ENCODE measurements around the gene ACO1. TPM values are rescaled to one million over a fixed set of nuclear protein-coding genes. Genes with fewer than 3 reads are reported as not detected.

ACO1 gene
- total and polyA plus RNA-seq, 7 donors, result 15.6 to 39.4 (median 27.2) TPM

- Histone ChIP-seq H3K9me3 (no peaks in the 10 kb centered on the region), H3K4me3 (no peak overlapping the region), H3K27ac (no peak overlapping the region), H3K4me1 (no peaks in the 10 kb centered on the region), H3K27me3 (ENCODE audit: insufficient read depth in 3 of 3, low read length in 2 of 3) (no peaks in the 10 kb centered on the region), H3K36me3 (ENCODE audit: insufficient read depth in 1 of 2, low read depth in 1 of 2) (peaks cover 17 to 99% of the 10 kb centered on the region in 2 donors)
- DNase-seq (no peak), ATAC-seq (no peak)
- 69 to 84% (median 70%) methylated on average over 6 of the region's 6 CpGs for WGBS, 3 donors
- TF ChIP-seq, protein P1, sequence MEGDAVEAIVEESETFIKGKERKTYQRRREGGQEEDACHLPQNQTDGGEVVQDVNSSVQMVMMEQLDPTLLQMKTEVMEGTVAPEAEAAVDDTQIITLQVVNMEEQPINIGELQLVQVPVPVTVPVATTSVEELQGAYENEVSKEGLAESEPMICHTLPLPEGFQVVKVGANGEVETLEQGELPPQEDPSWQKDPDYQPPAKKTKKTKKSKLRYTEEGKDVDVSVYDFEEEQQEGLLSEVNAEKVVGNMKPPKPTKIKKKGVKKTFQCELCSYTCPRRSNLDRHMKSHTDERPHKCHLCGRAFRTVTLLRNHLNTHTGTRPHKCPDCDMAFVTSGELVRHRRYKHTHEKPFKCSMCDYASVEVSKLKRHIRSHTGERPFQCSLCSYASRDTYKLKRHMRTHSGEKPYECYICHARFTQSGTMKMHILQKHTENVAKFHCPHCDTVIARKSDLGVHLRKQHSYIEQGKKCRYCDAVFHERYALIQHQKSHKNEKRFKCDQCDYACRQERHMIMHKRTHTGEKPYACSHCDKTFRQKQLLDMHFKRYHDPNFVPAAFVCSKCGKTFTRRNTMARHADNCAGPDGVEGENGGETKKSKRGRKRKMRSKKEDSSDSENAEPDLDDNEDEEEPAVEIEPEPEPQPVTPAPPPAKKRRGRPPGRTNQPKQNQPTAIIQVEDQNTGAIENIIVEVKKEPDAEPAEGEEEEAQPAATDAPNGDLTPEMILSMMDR (IDR thresholded peaks at IDR 0.05), result no peak
- intact Hi-C loops (cut with DNase I), result no loop called here
Measured at GRCh38 chr9:32424616-32425015, 40.2 kb downstream of the ACO1 start.

DNA sequence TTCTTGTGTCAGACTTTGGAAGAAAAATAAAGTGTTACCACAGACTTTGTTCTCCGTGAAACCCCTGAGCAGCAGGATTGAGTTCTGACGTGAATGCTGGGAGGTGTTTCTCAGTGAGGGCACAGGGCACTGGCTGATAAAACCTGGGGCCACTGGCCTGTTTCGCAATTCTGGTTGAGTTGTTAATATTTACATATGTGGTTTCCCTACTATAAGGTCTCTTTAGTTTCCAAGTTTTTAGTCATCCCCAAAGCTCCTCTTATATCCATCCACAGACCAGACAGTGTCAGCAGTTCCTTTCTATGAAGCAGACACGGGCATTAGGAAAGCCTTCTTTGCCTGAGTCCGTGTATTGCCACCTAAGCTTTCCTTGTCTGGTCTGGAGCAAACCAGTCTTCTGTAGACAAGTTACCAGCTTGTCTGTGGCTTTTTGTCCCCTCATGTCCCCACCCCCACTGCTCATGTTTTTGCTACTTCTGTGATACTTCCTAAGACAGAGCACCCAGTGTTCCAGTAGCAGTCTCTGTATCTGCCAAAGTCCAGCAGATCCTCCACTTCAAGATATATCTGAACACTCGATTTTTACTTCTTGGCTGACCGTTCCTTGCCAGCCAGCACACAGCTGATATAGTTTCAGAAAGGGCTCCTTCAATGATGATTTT lies 42.0 kb downstream of the ACO1 start:
- Histone ChIP-seq H3K27ac (no peak overlapping the region), H3K4me3 (no peak overlapping the region), H3K9me3 (no peaks in the 10 kb centered on the region), H3K4me1 (no peaks in the 10 kb centered on the region), H3K36me3 (ENCODE audit: insufficient read depth in 1 of 2, low read depth in 1 of 2) (peaks cover 22 to 99% of the 10 kb centered on the region in 2 donors), H3K27me3 (ENCODE audit: insufficient read depth in 3 of 3, low read length in 2 of 3) (no peaks in the 10 kb centered on the region)
- DNase-seq, result no peak
- intact Hi-C loops (cut with DNase I), result no loop called here
- TF ChIP-seq, protein P1 (IDR thresholded peaks at IDR 0.05), result no peak
- no peak for ATAC-seq
- WGBS, 3 donors, result 83 to 88% (median 86%) methylated on average over 7 of the region's 7 CpGs

GRCh38 chr9:32427111-32427873 lies 42.8 kb downstream of the ACO1 start:
- Histone ChIP-seq H3K27ac (no peak overlapping the region), H3K9me3 (no peaks in the 10 kb centered on the region), H3K4me1 (no peaks in the 10 kb centered on the region), H3K36me3 (ENCODE audit: insufficient read depth in 1 of 2, low read depth in 1 of 2) (peaks cover 19 to 99% of the 10 kb centered on the region in 2 donors), H3K27me3 (ENCODE audit: insufficient read depth in 3 of 3, low read length in 2 of 3) (no peaks in the 10 kb centered on the region), H3K4me3 (no peak overlapping the region)
- no peak for ATAC-seq
- DNase-seq, result no peak
- 76 to 79% (median 78%) methylated on average over 8 of the region's 8 CpGs for WGBS, 3 donors
- intact Hi-C loops (cut with DNase I), result no loop called here
- TF ChIP-seq, protein P1 (IDR thresholded peaks at IDR 0.05), result no peak

DNA sequence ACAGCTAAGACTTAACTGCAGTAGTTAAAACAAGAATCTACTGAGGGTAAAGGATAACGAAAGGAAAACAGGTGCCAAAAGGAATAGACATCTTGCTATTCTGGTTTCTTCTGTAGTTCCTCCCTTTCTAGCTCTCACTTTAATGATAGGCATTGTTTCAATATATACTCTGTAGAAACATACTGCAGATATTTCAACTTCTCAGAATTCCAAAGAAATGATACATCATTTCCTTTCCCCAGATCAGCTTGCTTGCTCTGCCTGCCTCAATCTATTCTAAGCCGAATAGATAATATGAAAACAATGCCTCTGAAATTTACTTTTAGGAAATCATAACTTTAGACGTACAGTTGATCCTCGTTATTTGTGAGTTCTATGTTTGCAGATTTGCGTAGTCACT lies 46.3 kb downstream of the ACO1 start:
- intact Hi-C loops (cut with DNase I), result loop anchor here (5.0 kb wide), 2 partner anchors 53 to 147 kb away; no protein-coding TSS in a partner anchor
- H3K4me3 ChIP-seq, result no peak overlapping the region
- peaks cover 16 to 99% of the 10 kb centered on the region in 2 donors for H3K36me3 ChIP-seq (ENCODE audit: insufficient read depth in 1 of 2, low read depth in 1 of 2)
- TF ChIP-seq, protein P1 (IDR thresholded peaks at IDR 0.05), result no peak
- ATAC-seq, result no peak
- no peaks in the 10 kb centered on the region for H3K9me3 ChIP-seq
- no peak overlapping the region for H3K27ac ChIP-seq
- 85 to 94% (median 89%) methylated on average over 5 of the region's 5 CpGs for WGBS, 3 donors
- H3K4me1 ChIP-seq, result no peaks in the 10 kb centered on the region
- no peak for DNase-seq
- no peaks in the 10 kb centered on the region for H3K27me3 ChIP-seq (ENCODE audit: insufficient read depth in 3 of 3, low read length in 2 of 3)

All from psoas muscle (tissue), 8 donors.